Smooth muscle cell (in vitro differentiated cells): ENCODE results near the gene SLC34A1. TPM values are rescaled to one million over a fixed set of nuclear protein-coding genes. Genes with fewer than 3 reads are reported as not detected.

Source experiments
- DNase-seq: peaks from one replicate; lab custom pipeline; 2025; ENCODE audit not compliant: unreplicated experiment; lab: John Stamatoyannopoulos, UW
- H2AFZ ChIP-seq: fragments of 200-600 bp; sonication (generic); 2 replicates; pipeline ENCODE4 v1.6.0; 2016; ENCODE audit warnings: antibody characterized with exemption, low read depth, mild to moderate bottlenecking
- H3F3A ChIP-seq: fragments of 200-600 bp; sonication (generic); 2 replicates; pipeline ENCODE4 v1.6.0; 2017; ENCODE audit warnings: antibody characterized with exemption, low read depth
- H3K27ac ChIP-seq: fragments of 200-600 bp; sonication (generic); 2 replicates; pipeline ENCODE4 v1.5.1; 2016; ENCODE audit warnings: low read depth, mild to moderate bottlenecking
- H3K27me3 ChIP-seq: fragments of 200-600 bp; sonication (generic); 2 replicates; pipeline ENCODE4 v1.6.1; 2016; ENCODE audit warnings: low read depth, mild to moderate bottlenecking
- H3K36me3 ChIP-seq: fragments of 200-600 bp; sonication (generic); 2 replicates; pipeline ENCODE4 v1.5.1; 2016; ENCODE audit warnings: low read depth
- H3K4me1 ChIP-seq: fragments of 200-600 bp; sonication (generic); 2 replicates; pipeline ENCODE4 v1.5.1; 2016; ENCODE audit warnings: low read depth
- H3K4me2 ChIP-seq: fragments of 200-600 bp; sonication (generic); 2 replicates; pipeline ENCODE4 v1.6.0; 2016; ENCODE audit warnings: mild to moderate bottlenecking
- H3K4me3 ChIP-seq: fragments of 200-600 bp; sonication (generic); 2 replicates; pipeline ENCODE4 v1.5.1; 2016; ENCODE audit warnings: mild to moderate bottlenecking
- H3K79me2 ChIP-seq: fragments of 200-600 bp; sonication (generic); 2 replicates; pipeline ENCODE4 v1.6.0; 2016; ENCODE audit warnings: low read depth, mild to moderate bottlenecking
- H3K9ac ChIP-seq: fragments of 200-600 bp; sonication (generic); 2 replicates; pipeline ENCODE4 v1.6.0; 2016; ENCODE audit warnings: low read depth
- H3K9me3 ChIP-seq: fragments of 200-600 bp; sonication (generic); replicated peaks from 2 replicates; pipeline ENCODE4 v1.5.1; 2016; ENCODE audit warnings: low read depth
- H4K20me1 ChIP-seq: fragments of 200-600 bp; sonication (generic); 2 replicates; pipeline ENCODE4 v1.6.0; 2016; ENCODE audit warnings: low read depth
- WGBS: methylation state at CpG from one replicate; pipeline ENCODE4 v1.1.7; 2016; ENCODE audit warnings: low lambda C conversion rate; 5-methylcytosine and 5-hydroxymethylcytosine counted together
- polyA plus RNA-seq: library from polyadenylated mRNA; unstranded; fragments of >200 nt; fragmentation: Nextera tagmentation; extraction: Ambion mirVana; gene quantifications from 2 replicates; pipeline ENCODE4 v1.2.1, GENCODE V29; 2016
- total RNA-seq: library from RNA; depleted of rRNA; stranded (reverse); fragments of >200 nt; gene quantifications from 2 replicates; pipeline ENCODE4 v1.2.3, GENCODE V29; 2014
- TF ChIP-seq, protein P1 (sequence below): fragments of 200-600 bp; sonication (generic); IDR thresholded peaks from 2 replicates; pipeline ENCODE4 v1.5.1; 2017; ENCODE audit warnings: borderline replicate concordance, mild to moderate bottlenecking, antibody characterized with exemption; ENCODE audit not compliant: insufficient read depth, poor library complexity, severe bottlenecking

SLC34A1 gene
- total and polyA plus RNA-seq, 2 experiments from 2014 or later = not detected

DNA sequence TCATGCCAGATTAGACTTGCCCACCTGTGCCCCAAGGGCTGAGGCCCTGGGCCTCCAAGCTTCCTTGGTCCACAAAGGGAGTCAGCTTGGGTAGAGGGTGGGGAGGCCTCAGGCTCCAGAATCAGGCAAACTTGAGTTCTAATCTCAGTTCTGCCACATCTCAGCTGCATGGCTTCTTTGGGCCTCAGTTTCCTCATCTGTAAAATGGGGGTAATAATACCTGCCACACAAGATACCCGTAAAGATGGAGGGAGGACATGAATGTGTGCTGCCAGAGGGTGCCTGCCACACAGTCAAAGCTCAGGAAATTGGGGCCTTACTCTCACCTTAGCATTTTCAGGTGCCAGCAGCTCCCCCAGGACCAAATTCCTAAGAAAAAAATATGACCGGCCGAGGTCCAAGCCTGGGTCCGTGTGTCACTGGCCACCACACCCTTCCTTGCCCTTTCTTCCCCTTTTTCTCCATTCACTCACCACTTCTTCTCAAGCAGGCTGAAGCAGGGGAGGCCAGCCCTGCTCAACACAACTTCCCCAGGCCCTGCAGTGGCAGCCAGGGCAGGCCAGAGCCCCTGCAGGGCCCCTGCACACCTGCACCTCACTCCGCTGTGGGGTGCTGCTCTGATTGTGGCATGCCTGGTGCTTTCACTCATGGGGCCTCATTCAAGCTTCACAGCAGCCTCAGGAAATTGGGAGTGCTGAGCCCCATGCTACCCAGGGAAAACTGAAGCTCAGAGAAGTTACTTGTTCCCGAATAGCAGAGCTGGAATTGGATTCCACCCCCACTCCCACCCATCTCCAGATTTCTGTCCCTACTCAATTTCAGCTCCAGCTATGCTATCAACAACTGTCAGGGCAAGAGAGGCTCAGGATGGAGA, 22.6 kb upstream of the SLC34A1 start:
- Histone ChIP-seq H2AFZ (no peak overlapping the region), H3K27me3 (no peaks in the 10 kb centered on the region), H4K20me1 (no peaks in the 10 kb centered on the region), H3K4me1 (peaks cover 17% of the 10 kb centered on the region), H3K9me3 (no peaks in the 10 kb centered on the region), H3K36me3 (no peaks in the 10 kb centered on the region), H3F3A (no peaks in the 10 kb centered on the region), H3K9ac (no peak overlapping the region), H3K4me2 (no peak overlapping the region), H3K27ac (no peak overlapping the region), H3K4me3 (no peak overlapping the region), H3K79me2 (no peaks in the 10 kb centered on the region)
- WGBS = 93% methylated on average over 6 of the region's 6 CpGs
- TF ChIP-seq, protein P1, sequence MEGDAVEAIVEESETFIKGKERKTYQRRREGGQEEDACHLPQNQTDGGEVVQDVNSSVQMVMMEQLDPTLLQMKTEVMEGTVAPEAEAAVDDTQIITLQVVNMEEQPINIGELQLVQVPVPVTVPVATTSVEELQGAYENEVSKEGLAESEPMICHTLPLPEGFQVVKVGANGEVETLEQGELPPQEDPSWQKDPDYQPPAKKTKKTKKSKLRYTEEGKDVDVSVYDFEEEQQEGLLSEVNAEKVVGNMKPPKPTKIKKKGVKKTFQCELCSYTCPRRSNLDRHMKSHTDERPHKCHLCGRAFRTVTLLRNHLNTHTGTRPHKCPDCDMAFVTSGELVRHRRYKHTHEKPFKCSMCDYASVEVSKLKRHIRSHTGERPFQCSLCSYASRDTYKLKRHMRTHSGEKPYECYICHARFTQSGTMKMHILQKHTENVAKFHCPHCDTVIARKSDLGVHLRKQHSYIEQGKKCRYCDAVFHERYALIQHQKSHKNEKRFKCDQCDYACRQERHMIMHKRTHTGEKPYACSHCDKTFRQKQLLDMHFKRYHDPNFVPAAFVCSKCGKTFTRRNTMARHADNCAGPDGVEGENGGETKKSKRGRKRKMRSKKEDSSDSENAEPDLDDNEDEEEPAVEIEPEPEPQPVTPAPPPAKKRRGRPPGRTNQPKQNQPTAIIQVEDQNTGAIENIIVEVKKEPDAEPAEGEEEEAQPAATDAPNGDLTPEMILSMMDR = no peak
- no peak for DNase-seq

- TF ChIP-seq, protein P1 = no peak
- DNase-seq = no peak
- Histone ChIP-seq H4K20me1 (no peaks in the 10 kb centered on the region), H3K27me3 (no peaks in the 10 kb centered on the region), H3K79me2 (no peaks in the 10 kb centered on the region), H3F3A (no peaks in the 10 kb centered on the region), H3K9ac (no peak overlapping the region), H3K4me1 (peaks cover 21% of the 10 kb centered on the region), H3K4me2 (no peak overlapping the region), H3K4me3 (no peak overlapping the region), H2AFZ (no peak overlapping the region), H3K9me3 (no peaks in the 10 kb centered on the region), H3K36me3 (no peaks in the 10 kb centered on the region), H3K27ac (no peak overlapping the region)
- 70% methylated on average over 8 of the region's 8 CpGs for whole genome bisulfite sequencing
Measured at GRCh38 chr5:177362292-177362609, 22.0 kb upstream of the SLC34A1 start.

GRCh38 chr5:177362610-177363507, 21.4 kb upstream of the SLC34A1 start:
- H3K9me3 ChIP-seq = no peaks in the 10 kb centered on the region
- H4K20me1 ChIP-seq = no peaks in the 10 kb centered on the region
- TF ChIP-seq, protein P1 = no peak
- no peaks in the 10 kb centered on the region for H3K27me3 ChIP-seq
- no peak for DNase-seq
- no peak overlapping the region for H3K9ac ChIP-seq
- H2AFZ ChIP-seq = peak overlapping the region; percentile 94
- peaks cover 25% of the 10 kb centered on the region for H3K4me1 ChIP-seq
- WGBS = 12% methylated on average over 43 of the region's 59 CpGs
- peak overlapping the region; percentile 87 for H3K4me2 ChIP-seq
- H3K79me2 ChIP-seq = no peaks in the 10 kb centered on the region
- no peaks in the 10 kb centered on the region for H3K36me3 ChIP-seq
- no peak overlapping the region for H3K27ac ChIP-seq
- peak overlapping the region; percentile 50 for H3K4me3 ChIP-seq
- H3F3A ChIP-seq = no peaks in the 10 kb centered on the region
